ENCODE data around the gene ATP13A1.

DNA sequence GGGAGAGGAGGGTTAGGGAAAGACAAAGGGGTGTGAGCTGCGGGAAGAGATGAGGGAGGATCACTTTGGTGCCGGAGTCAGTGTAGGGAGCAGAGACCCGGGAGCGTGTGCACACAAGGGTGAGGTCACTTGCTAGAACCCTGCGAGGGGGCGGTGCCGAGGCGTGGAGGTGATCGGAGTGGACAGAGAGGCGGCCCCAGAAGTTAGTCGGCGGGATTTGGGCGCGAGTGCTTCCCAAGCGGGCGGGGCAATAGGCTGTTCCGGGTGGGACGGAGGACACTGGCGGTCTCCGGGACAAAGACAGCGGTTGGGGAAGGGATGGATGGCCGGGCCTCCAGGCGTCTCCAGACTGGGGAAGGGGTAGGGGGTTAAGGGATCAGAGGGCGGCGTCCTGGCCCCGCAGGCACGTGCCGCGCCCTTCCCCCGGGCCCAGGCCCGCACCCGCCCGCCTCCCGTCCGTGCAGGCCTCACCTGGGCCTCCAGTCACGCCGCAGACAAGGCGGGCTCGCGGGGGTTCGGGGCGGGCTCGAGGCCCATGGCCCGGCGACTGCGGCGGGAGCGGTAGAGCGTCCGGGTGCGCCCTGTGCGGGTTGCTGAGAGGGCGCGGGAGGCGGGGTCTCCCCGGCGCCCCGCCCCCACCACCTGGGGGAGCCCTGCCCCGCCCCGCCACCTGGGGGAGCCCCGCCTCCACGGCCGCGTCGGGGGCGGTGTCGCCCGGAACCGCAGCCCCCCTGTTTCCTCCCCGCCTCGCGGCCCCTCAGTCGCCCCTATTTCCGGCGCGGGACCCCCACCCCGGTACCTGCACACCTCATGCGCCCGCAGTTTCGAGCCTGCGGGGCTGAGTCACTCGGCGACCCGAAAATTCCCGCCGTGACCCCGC is 35.6 kb downstream of the ATP13A1 start, which contains the start of gene LPAR2:
- TF ChIP-seq POLR2A (IDR thresholded peaks at IDR 0.05): no peak
- TF ChIP-seq EP300 (IDR thresholded peaks at IDR 0.05): no peak
